HCEC 1CT (cell line): ENCODE measurements around the gene HLA-DRA.

ENCODE experiments used
- DNase-seq: peaks from one replicate; pipeline ENCODE4 v3.0.0-alpha.2; 2017

The HLA-DRA gene

DNA sequence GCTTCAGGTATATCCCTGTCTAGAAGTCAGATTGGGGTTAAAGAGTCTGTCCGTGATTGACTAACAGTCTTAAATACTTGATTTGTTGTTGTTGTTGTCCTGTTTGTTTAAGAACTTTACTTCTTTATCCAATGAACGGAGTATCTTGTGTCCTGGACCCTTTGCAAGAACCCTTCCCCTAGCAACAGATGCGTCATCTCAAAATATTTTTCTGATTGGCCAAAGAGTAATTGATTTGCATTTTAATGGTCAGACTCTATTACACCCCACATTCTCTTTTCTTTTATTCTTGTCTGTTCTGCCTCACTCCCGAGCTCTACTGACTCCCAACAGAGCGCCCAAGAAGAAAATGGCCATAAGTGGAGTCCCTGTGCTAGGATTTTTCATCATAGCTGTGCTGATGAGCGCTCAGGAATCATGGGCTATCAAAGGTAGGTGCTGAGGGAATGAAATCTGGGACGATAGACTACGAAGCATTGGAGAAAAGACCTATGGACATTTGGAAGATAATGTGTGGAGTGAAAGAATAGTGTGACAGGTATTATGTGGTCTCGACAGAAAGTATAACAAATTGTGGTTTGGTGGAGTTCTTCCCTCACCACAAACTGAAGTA, at the start of gene HLA-DRA:
HLA-DRA (plus strand) TSS at position 286 of the 613 bp plus-strand sequence; CDS start at position 350, 64 bp downstream.
- DNase-seq, result peak; percentile 20

GRCh38 chr6:32391505-32391904, 48.2 kb upstream of the HLA-DRA start:
- no peak for DNase-seq

DNA sequence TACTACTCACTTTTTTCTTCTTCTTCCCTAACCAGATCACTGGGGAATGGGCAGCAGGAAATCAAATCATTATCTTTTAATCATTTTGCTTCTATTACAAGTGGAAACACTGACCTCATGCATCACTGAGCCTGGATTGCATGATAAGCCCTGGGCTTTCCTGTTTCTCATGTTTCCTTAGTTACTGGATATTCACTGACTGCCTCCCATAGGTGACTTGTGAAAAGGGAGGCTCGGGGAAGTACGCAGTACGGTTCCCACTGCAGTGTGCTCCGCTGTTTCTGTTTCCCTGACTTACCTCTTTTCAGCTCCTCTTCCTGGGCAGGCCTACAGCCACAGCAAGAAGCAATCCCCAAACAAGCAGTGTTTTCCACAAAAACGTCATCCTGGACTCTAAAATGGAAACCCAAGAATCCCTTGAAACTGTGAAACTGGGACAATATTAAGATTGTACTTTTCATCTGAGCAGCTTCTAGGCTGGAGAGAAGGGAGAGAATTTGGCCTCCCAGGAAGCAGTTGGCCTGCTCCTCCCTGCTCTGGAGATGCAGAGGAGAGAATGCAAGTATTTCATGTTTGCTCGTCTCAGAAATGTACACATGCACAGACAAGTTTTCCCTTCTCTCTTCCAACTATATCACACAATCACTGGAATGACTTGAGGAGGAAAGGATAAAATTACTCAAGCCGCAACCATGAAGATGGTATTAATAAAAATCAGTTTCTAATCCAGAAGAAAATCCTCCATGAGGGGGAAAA, 45.8 kb upstream of the HLA-DRA start:
- DNase-seq, result no peak

- DNase-seq, result no peak
These were observed 43.7 kb upstream of the HLA-DRA start for GRCh38 chr6:32396028-32396427.

DNA sequence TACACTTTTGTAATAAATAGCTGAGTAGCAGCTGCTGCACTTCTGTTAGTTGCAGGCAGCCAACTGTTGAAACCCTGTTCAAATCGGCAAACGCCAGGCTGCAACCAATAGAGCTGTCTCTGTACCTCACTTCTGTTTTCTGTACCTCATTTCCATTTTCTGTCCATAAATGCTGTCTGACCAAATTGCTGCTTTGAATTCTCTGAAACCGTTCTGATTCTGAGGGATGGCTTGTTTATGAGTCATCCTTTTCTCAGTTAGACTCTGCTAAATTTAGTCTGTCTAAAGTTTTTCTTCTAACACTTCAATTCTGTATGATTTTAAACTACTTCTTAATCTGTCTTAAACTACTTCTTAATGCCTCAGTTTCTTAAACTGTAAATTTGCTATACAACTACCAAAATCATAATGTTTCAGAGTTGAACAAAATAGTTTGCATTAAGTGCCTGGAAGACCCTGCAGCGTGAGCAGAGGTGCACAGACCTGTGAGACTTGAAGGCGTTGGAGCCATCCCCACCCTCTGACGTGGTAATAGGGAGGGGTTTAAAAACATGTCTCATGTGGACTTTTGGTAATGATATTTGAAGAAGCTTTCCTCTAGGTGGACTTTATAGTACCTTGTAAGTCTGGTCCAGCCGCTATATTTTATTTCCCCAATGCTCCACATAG, 42.3 kb upstream of the HLA-DRA start:
- DNase-seq, result no peak

- no peak for DNase-seq
These were observed 38.3 kb upstream of the HLA-DRA start for GRCh38 chr6:32401284-32401963.

DNA sequence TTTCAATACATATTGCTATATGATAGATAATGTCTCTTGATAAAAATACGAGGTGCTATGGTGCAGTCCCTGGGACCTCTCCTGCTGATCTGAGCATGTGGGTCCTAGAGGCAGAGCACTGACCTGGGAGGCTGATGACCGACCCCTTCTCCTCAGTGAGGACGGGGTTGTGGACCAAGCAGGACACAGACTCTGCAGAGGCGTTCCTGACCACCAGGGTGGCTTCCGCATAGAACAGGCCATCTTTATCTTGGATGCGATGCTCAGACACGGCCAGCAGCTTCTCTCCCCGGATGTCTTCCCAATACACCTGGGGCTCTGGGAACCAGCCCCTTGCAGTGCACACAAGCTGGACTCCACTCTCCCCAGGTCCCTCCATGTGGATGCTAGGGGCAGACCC, 36.9 kb upstream of the HLA-DRA start:
- no peak for DNase-seq

DNA sequence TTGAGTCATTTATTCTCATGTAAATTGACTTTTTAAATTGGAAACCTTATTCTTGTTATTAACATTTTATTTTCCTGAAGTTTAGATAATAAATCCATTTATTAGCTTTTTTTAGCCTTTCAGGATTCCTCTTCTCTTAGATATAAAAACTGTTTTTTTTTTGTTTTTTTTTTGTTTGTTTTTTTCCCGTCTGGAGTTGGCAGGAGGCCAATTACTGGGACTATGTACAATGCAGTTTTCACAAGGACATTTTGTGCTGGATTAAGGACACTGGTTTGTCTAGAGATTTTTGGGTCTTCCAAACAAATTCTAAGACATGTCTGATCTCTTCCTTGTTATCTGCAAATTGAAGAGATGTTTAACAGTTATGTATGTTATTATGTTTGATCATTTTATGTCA, 34.0 kb upstream of the HLA-DRA start:
- no peak for DNase-seq

- DNase-seq, result no peak
These were observed 33.5 kb upstream of the HLA-DRA start for GRCh38 chr6:32406197-32406596.

DNA sequence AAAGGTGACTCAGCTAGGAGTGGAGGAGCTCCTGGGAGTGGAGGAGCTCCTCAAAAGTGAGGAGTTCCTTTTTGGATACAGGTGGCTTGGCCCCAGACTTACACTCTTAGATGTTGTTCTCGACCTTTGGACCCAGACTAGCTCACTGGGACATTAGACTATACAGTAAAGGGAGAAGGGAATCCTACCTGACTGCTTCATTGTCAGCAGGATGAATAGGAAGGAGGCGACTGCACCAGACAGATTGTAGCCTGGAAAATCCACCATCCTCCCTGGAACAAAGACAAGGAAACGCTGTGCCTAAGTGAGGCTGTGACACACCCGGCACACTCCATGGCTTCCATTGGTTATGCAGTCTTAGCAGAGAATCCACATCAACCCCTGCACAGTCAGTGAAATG, 32.8 kb upstream of the HLA-DRA start, which contains the start of gene BTNL2:
BTNL2 (minus strand) TSS at position 325 of the 400 bp plus-strand sequence; CDS start at position 267, 58 bp downstream.
- no peak for DNase-seq

GRCh38 chr6:32410906-32411305, 28.8 kb upstream of the HLA-DRA start:
- DNase-seq, result no peak

- no peak for DNase-seq
These were observed 27.9 kb upstream of the HLA-DRA start for GRCh38 chr6:32411566-32412327.

- DNase-seq, result peak; percentile 51
These were observed 26.1 kb upstream of the HLA-DRA start for GRCh38 chr6:32413427-32414047.

DNA sequence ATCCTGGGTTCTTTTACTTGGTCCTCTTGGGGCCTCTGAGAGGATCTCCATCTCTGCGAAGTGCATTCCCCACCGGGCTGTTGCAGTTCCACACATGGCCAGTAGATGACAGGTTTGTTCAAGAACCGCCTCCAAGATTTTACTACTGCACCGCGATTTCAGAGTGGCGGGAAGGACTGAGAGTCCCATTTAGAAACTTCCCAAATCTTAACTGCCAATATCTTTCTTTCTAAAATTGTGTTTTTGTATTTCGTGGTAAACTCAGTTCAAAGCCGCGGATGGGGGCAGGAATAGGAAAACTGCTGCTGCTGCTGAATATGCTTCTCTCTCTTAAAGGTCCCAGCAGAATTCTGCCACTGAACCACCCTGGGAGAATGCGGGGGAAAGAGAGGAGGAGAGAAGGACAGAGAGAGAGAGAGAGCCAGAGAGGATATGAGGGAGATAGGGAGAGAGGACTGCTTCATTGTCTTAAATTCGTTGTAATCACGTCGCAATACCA, 24.1 kb upstream of the HLA-DRA start:
- peak; percentile 60 for DNase-seq

DNA sequence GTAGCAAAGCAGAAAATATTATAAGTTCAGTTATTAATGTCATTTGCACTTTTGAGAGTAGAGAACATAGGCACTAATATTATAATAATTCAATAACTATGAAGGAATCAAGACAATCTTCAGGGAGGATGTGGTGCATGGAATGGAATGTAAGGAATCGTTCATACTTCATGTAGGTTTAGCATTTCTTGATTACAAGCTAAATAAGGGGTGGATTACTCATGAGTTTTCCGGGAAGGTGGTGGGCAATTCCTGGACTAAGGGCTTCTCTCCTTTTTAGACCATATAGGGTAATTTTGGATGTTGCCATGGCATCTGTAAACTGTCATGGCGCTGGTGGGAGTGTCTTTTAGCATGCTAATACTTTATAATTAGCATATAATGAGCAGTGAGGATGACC, 23.7 kb upstream of the HLA-DRA start:
- DNase-seq, result no peak

DNA sequence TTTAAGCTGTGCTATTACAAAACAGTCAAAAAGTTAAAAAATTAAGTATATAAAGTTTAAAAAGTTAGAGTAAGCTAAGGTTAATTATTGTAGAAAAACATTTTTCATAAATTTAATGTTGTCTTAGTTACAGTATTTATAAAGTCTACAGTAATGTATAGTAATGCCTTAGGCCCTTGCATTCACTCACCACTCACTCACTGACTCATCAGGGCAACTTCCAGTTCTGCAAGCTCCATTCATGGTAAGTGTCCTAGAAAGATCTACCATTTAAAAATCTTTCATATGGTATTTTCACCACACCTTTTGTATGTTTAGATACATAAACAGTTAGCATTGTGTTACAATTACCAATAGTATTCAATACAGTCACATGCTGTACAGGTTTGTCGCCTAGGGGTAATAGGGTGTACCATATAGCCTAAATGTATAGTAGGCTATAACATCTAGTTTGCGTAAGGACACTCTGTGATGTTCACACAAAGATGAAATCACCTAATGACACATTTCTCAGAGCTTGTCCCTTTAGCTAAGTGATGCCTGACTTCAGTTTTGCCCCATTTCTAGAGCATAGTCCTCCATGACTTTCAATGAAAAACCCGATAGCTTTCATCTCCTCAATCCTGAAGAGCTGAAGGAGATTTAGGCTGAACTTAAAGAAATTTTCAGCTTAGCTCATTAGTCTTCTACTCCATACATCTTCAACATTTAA, 14.9 kb upstream of the HLA-DRA start:
- no peak for DNase-seq

DNA sequence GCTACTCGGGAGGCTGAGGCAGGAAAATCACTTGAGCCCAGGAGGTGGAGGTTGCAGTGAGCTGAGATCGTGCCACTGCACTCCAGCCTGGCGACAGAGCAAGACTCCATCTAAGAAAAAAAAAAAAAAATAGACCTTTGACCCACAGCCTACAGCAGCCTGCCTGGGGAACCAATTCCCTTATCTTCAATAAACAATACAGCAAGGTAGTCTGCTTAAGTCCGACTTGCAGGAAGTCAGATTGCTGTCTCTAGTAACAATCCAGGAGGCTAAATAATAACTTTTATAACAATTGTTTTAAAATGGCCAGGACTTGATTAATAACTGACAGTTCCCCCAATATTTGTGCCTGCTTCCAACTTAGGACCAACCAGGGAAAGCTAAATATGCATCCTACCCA, 13.3 kb upstream of the HLA-DRA start:
- DNase-seq, result no peak

DNA sequence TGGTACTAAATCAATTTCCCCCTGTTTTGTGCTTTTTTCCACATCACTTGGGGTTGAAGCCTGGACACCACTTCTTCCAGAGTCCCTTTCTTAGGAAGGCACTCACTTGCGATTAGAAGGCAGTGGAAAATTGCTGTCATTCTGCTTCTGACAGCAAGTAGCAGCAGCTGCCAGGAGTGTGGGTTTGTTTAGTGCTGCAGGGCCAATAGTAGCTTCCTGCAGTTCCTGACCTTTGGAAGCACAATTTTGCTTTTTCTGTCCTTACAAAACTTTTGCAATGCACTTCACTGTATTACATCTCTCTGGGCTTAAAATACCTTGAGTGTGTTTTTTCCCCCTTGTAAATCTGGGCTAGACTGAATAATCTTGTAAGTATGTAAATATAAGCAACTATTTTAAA, 12.5 kb upstream of the HLA-DRA start:
- no peak for DNase-seq

- no peak for DNase-seq
These were observed 11.7 kb upstream of the HLA-DRA start for GRCh38 chr6:32427934-32428474.

GRCh38 chr6:32430179-32430578, 9.5 kb upstream of the HLA-DRA start:
- DNase-seq, result no peak

DNA sequence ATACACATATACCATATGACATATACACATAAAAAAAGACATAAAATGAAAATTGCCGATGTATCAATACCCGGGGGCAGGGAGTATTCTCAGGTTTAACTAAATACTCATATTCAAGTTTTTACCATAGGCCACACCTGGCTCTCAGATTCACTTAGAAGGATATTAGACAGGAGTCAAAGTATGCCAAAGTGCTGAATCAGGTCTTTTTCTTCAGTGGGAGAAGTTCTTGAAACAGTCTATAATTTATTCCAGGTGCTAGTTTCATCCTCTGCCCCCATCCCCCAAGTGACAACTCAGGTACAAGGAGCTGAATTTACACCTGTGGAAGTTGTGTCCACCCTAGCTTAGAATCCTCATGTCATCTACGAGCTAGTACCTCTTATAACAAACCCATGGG, 8.5 kb upstream of the HLA-DRA start:
- DNase-seq, result no peak
